Measurements from ENCODE around the gene JMJD7.

- TF ChIP-seq, protein P1, sequence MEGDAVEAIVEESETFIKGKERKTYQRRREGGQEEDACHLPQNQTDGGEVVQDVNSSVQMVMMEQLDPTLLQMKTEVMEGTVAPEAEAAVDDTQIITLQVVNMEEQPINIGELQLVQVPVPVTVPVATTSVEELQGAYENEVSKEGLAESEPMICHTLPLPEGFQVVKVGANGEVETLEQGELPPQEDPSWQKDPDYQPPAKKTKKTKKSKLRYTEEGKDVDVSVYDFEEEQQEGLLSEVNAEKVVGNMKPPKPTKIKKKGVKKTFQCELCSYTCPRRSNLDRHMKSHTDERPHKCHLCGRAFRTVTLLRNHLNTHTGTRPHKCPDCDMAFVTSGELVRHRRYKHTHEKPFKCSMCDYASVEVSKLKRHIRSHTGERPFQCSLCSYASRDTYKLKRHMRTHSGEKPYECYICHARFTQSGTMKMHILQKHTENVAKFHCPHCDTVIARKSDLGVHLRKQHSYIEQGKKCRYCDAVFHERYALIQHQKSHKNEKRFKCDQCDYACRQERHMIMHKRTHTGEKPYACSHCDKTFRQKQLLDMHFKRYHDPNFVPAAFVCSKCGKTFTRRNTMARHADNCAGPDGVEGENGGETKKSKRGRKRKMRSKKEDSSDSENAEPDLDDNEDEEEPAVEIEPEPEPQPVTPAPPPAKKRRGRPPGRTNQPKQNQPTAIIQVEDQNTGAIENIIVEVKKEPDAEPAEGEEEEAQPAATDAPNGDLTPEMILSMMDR (IDR thresholded peaks at IDR 0.05) = no peak
- TF ChIP-seq POLR2A (IDR thresholded peaks at IDR 0.05) = no peak
These were observed 46.8 kb downstream of the JMJD7 start for GRCh38 chr15:41874736-41875135.
